Calu3 (cell line): Measurements from ENCODE around the gene SPATA21. TPM values are rescaled to one million over a fixed set of nuclear protein-coding genes. Genes with fewer than 3 reads are reported as not detected.
A peak's percentile ranks its signal among the peaks of the same experiment; 100 is the strongest.

Source experiments
- BruUV-seq: library from RNA; stranded (reverse); fragments of 400-500 nt; replicated peaks from 2 replicates; lab custom pipeline; 2021; lab: Mats Ljungman, UMichigan
- CTCF ChIA-PET: fragments of 300-600 bp; sonication (Branson Sonifier 250); formaldehyde crosslinking; loops from one replicate; lab custom pipeline; 2022; ENCODE audit warnings: antibody characterized with exemption; lab: Charles Lee
- DNase-seq: peaks from one replicate; pipeline ENCODE4 v3.0.0; 2022
- H3K27ac Mint-ChIP-seq: one replicate; pipeline ENCODE4 v1.8.0; 2022; ENCODE audit warnings: mixed read lengths; ENCODE audit not compliant: unreplicated experiment
- H3K27me3 Mint-ChIP-seq: one replicate; pipeline ENCODE4 v1.8.0; 2022; ENCODE audit warnings: mixed read lengths; ENCODE audit not compliant: unreplicated experiment
- H3K36me3 Mint-ChIP-seq: one replicate; pipeline ENCODE4 v1.8.0; 2022; ENCODE audit warnings: mild to moderate bottlenecking, moderate library complexity, mixed read lengths; ENCODE audit not compliant: insufficient read depth, unreplicated experiment
- H3K4me1 Mint-ChIP-seq: one replicate; pipeline ENCODE4 v1.8.0; 2022; ENCODE audit warnings: mild to moderate bottlenecking, low read depth, mixed read lengths; ENCODE audit not compliant: unreplicated experiment
- H3K4me3 Mint-ChIP-seq: one replicate; pipeline ENCODE4 v1.8.0; 2022; ENCODE audit warnings: mild to moderate bottlenecking, low read depth, moderate library complexity, mixed read lengths; ENCODE audit not compliant: unreplicated experiment
- H3K9me3 Mint-ChIP-seq: one replicate; pipeline ENCODE4 v1.8.0; 2022; ENCODE audit warnings: low read depth, mixed read lengths; ENCODE audit not compliant: unreplicated experiment
- CTCF ChIP-seq: fragments of 200-600 bp; IDR thresholded peaks from one replicate; pipeline ENCODE4 v1.8.0; 2022; ENCODE audit warnings: antibody characterized with exemption; ENCODE audit not compliant: unreplicated experiment
- intact Hi-C: fragments of 100-400 bp; cut with micrococcal nuclease; formaldehyde crosslinking; loops from one replicate; pipeline ENCODE4 v1.10.0; 2022; ENCODE audit not compliant: unreplicated experiment
- total RNA-seq: library from RNA; stranded (reverse); gene quantifications from 2 replicates; pipeline ENCODE4 v1.2.3, GENCODE V29; 2022

The SPATA21 gene
- total RNA-seq, 1 experiment from 2014 or later = not detected

GRCh38 chr1:16386454-16387113, 50.6 kb downstream of the SPATA21 start:
- intact Hi-C loops = no loop called here
- peaks cover 59% of the 10 kb centered on the region for H3K4me1 Mint-ChIP-seq
- H3K36me3 Mint-ChIP-seq = peaks cover 5% of the 10 kb centered on the region
- no peak overlapping the region for H3K4me3 Mint-ChIP-seq
- H3K27ac Mint-ChIP-seq = peak overlapping the region; percentile 36
- peaks cover 2% of the 10 kb centered on the region for H3K9me3 Mint-ChIP-seq
- H3K27me3 Mint-ChIP-seq = no peaks in the 10 kb centered on the region
- CTCF ChIA-PET = interaction anchor here (0.6 to 1.0 kb wide), 2 partner anchors 23 to 665 kb away, joined by 3 to 4 read pairs; no protein-coding TSS in a partner anchor
- DNase-seq = peak; percentile 11
- no peak for TF ChIP-seq CTCF
- BruUV-seq = no TSS peak

- Mint-ChIP-seq H3K4me3 (no peak overlapping the region), H3K27me3 (no peaks in the 10 kb centered on the region), H3K36me3 (peaks cover 5% of the 10 kb centered on the region), H3K27ac (no peak overlapping the region), H3K9me3 (peaks cover 2% of the 10 kb centered on the region), H3K4me1 (peaks cover 56% of the 10 kb centered on the region)
- DNase-seq = no peak
- CTCF ChIA-PET = interaction anchor here (0.6 kb wide), 1 partner anchor 665 kb away, joined by 3 read pairs; no protein-coding TSS in a partner anchor
- intact Hi-C loops = no loop called here
- no peak for TF ChIP-seq CTCF
- no TSS peak for BruUV-seq
Measured at GRCh38 chr1:16385659-16386453, 51.4 kb downstream of the SPATA21 start.

GRCh38 chr1:16383888-16384287, 53.3 kb downstream of the SPATA21 start:
- peaks cover 8% of the 10 kb centered on the region for H3K36me3 Mint-ChIP-seq
- H3K4me3 Mint-ChIP-seq = no peak overlapping the region
- no TSS peak for BruUV-seq
- peaks cover 2% of the 10 kb centered on the region for H3K9me3 Mint-ChIP-seq
- H3K27ac Mint-ChIP-seq = no peak overlapping the region
- no peak for DNase-seq
- no peaks in the 10 kb centered on the region for H3K27me3 Mint-ChIP-seq
- H3K4me1 Mint-ChIP-seq = peaks cover 46% of the 10 kb centered on the region
- no peak for TF ChIP-seq CTCF
- intact Hi-C loops = no loop called here
- CTCF ChIA-PET = no interaction called here

- Mint-ChIP-seq H3K4me1 (peaks cover 33% of the 10 kb centered on the region), H3K9me3 (peaks cover 2% of the 10 kb centered on the region), H3K27ac (no peak overlapping the region), H3K36me3 (peaks cover 5% of the 10 kb centered on the region), H3K4me3 (no peak overlapping the region), H3K27me3 (no peaks in the 10 kb centered on the region)
- DNase-seq = no peak
- no TSS peak for BruUV-seq
- TF ChIP-seq CTCF = no peak
- CTCF ChIA-PET = interaction anchor here (0.6 to 0.7 kb wide), 2 partner anchors 9 to 1359 kb away, joined by 3 to 4 read pairs; no protein-coding TSS in a partner anchor
- intact Hi-C loops = no loop called here
Measured at GRCh38 chr1:16380868-16381267, 56.4 kb downstream of the SPATA21 start.
